Keratinocyte (primary cell): ENCODE data around the gene ST3GAL5. TPM values are rescaled to one million over a fixed set of nuclear protein-coding genes. Genes with fewer than 3 reads are reported as not detected.

Source experiments
- DNase-seq: peaks from one replicate; pipeline ENCODE4 v3.0.0-alpha.2; 2011; ENCODE audit warnings: low read depth, missing footprints, low spot score
- FAIRE-seq: peaks from 2 replicates; lab custom pipeline; 2011; peaks lifted over from hg19 to GRCh38; lab: Jason Lieb, UNC
- H2AFZ ChIP-seq: 2 replicates; pipeline ENCODE4 v1.6.0; 2012; ENCODE audit warnings: low read length, control low read depth, inconsistent platforms; ENCODE audit not compliant: control insufficient read depth
- H3K27ac ChIP-seq: 2 replicates; pipeline ENCODE4 v1.5.1; 2011; ENCODE audit warnings: low read length; ENCODE audit not compliant: control insufficient read depth, insufficient read depth
- H3K27me3 ChIP-seq: 3 replicates; pipeline ENCODE4 v1.6.0; 2011; ENCODE audit warnings: low read length; ENCODE audit not compliant: control insufficient read depth, insufficient read depth; ENCODE audit errors: extremely low read depth
- H3K36me3 ChIP-seq, 2 experiments: 2 replicates in 1 of 2; 3 replicates in 1 of 2; pipeline ENCODE4 v1.5.1; 2011; ENCODE audit warnings: low read length in 2 of 2, mild to moderate bottlenecking in 1 of 2; ENCODE audit not compliant: control insufficient read depth in 2 of 2, insufficient read depth in 2 of 2; ENCODE audit errors: extremely low read depth in 1 of 2
- H3K4me1 ChIP-seq: 3 replicates; pipeline ENCODE4 v1.5.1; 2011; ENCODE audit warnings: low read length; ENCODE audit not compliant: control insufficient read depth, insufficient read depth; ENCODE audit errors: extremely low read depth
- H3K4me2 ChIP-seq: 3 replicates; pipeline ENCODE4 v1.6.0; 2011; ENCODE audit warnings: low read depth, low read length; ENCODE audit not compliant: control insufficient read depth, insufficient read depth; ENCODE audit errors: extremely low read depth
- H3K4me3 ChIP-seq, 3 experiments: fragments of 200-600 bp in 1 of 3; sonication (generic) in 1 of 3; 2 replicates in 2 of 3; 3 replicates in 1 of 3; pipeline ENCODE4 v1.5.1; 2011 to 2016; ENCODE audit warnings: low read length in 3 of 3, mild to moderate bottlenecking in 3 of 3, control low read depth in 2 of 3, inconsistent platforms in 1 of 3, low read depth in 1 of 3, mixed read lengths in 1 of 3, mixed run types in 1 of 3, moderate library complexity in 1 of 3; ENCODE audit not compliant: control insufficient read depth in 2 of 3, insufficient read depth in 2 of 3; ENCODE audit errors: extremely low read depth in 1 of 3
- H3K79me2 ChIP-seq: 2 replicates; pipeline ENCODE4 v1.6.0; 2012; ENCODE audit warnings: low read length; ENCODE audit not compliant: control insufficient read depth, insufficient read depth
- H3K9ac ChIP-seq: 3 replicates; pipeline ENCODE4 v1.6.0; 2011; ENCODE audit warnings: low read length; ENCODE audit not compliant: control insufficient read depth, insufficient read depth; ENCODE audit errors: extremely low read depth
- H3K9me1 ChIP-seq: 3 replicates; pipeline ENCODE4 v1.6.0; 2011; ENCODE audit warnings: low read length; ENCODE audit not compliant: control insufficient read depth, insufficient read depth; ENCODE audit errors: extremely low read depth
- H3K9me3 ChIP-seq: 2 replicates; pipeline ENCODE4 v1.5.1; 2012; ENCODE audit warnings: low read depth, low read length; ENCODE audit not compliant: control insufficient read depth
- H4K20me1 ChIP-seq: 3 replicates; pipeline ENCODE4 v1.6.0; 2011; ENCODE audit warnings: low read length; ENCODE audit not compliant: control insufficient read depth, insufficient read depth; ENCODE audit errors: extremely low read depth
- CTCF ChIP-seq, 3 experiments: IDR thresholded peaks in 1 of 3; conservative IDR thresholded peaks in 1 of 3; optimal IDR thresholded peaks in 1 of 3; 2 replicates in 2 of 3; 3 replicates in 1 of 3; pipeline versions ENCODE3 to v1.5.1; 2011; ENCODE audit warnings: low read length in 3 of 3, mild to moderate bottlenecking in 3 of 3, moderate library complexity in 2 of 3, control low read depth in 1 of 3, inconsistent platforms in 1 of 3; ENCODE audit not compliant: insufficient read depth in 2 of 3; ENCODE audit errors: extremely low read depth in 1 of 3
- EZH2 ChIP-seq: IDR thresholded peaks from one replicate; pipeline ENCODE4 v1.6.1; 2012; ENCODE audit warnings: inconsistent platforms, mild to moderate bottlenecking, low read length, moderate library complexity
- dilution Hi-C: fragments of 300-500 bp; cut with MboI; formaldehyde crosslinking; loops from one replicate; pipeline ENCODE4 v1.7.0; 2020; ENCODE audit warnings: low sequenced_read_pairs; ENCODE audit not compliant: extremely low pct_ligation_motif_present
- polyA plus RNA-seq, 5 experiments: library from polyadenylated mRNA; depleted of rRNA in 3 of 5; stranded (reverse) in 3 of 5; stranded (forward) in 1 of 5; unstranded in 1 of 5; fragments of >200 nt; gene quantifications; 1 replicate in 1 of 5; 2 replicates in 3 of 5; 3 replicates in 1 of 5; pipeline versions ENCODE4 v1.2.1 to v1.2.3, GENCODE V29; 2011 to 2012; ENCODE audit warnings: missing spikeins in 2 of 5, low read depth in 1 of 5, low replicate concordance in 1 of 5

Gene ST3GAL5
- polyA plus RNA-seq, 1 donor (not counting 4 experiments of a cell fraction or from before 2014, with no cell fraction given), result 43.5 TPM

- H2AFZ ChIP-seq, result no peak overlapping the region
Observed at GRCh38 chr2:85873679-85874078, 15.1 kb downstream of the ST3GAL5 start.

GRCh38 chr2:85872536-85873161 lies 16.1 kb downstream of the ST3GAL5 start:
- FAIRE-seq (no peak), DNase-seq (no peak)
- Histone ChIP-seq H2AFZ (no peak overlapping the region), H3K79me2 (peaks cover 33% of the 10 kb centered on the region), H3K9me1 (no peaks in the 10 kb centered on the region), H3K27me3 (no peaks in the 10 kb centered on the region), H3K4me1 (no peaks in the 10 kb centered on the region), H3K9ac (no peak overlapping the region), H3K27ac (no peak overlapping the region), H3K4me3 (no peak overlapping the region), H3K4me2 (no peak overlapping the region), H3K9me3 (no peaks in the 10 kb centered on the region), H4K20me1 (peaks cover 3% of the 10 kb centered on the region), H3K36me3 (peaks cover 3 to 8% of the 10 kb centered on the region in 2 experiments)
- TF ChIP-seq CTCF (optimal IDR thresholded peaks at IDR 0.05 in 1 of 3, IDR thresholded peaks at IDR 0.05 in 1 of 3, conservative IDR thresholded peaks at IDR 0.05 in 1 of 3; ENCODE audit: extremely low read depth in 1 of 3, insufficient read depth in 2 of 3, low read length in 3 of 3) (peak in 1 of 3 experiments; percentile 3), EZH2 (no peak)
- dilution Hi-C loops, result no loop called here

More at GRCh38 chr2:85873679-85874078, 15.1 kb downstream of the ST3GAL5 start:
- dilution Hi-C loops, result no loop called here
- DNase-seq, result no peak
- no peak for FAIRE-seq
- peaks cover 36% of the 10 kb centered on the region for H3K79me2 ChIP-seq
- H3K27ac ChIP-seq, result no peak overlapping the region
- H3K27me3 ChIP-seq, result no peaks in the 10 kb centered on the region
- TF ChIP-seq CTCF (optimal IDR thresholded peaks at IDR 0.05 in 1 of 3, IDR thresholded peaks at IDR 0.05 in 1 of 3, conservative IDR thresholded peaks at IDR 0.05 in 1 of 3; ENCODE audit: extremely low read depth in 1 of 3, insufficient read depth in 2 of 3, low read length in 3 of 3), result peak; percentile 22 to 35 (median 32)
- TF ChIP-seq EZH2, result no peak
- no peaks in the 10 kb centered on the region for H3K9me1 ChIP-seq
- no peaks in the 10 kb centered on the region for H3K4me1 ChIP-seq
- no peak overlapping the region for H3K9ac ChIP-seq
- H3K36me3 ChIP-seq, result peaks cover 3 to 10% of the 10 kb centered on the region in 2 experiments
- no peaks in the 10 kb centered on the region for H3K9me3 ChIP-seq
- H3K4me2 ChIP-seq, result no peak overlapping the region
- peaks cover 3% of the 10 kb centered on the region for H4K20me1 ChIP-seq
- no peak overlapping the region for H3K4me3 ChIP-seq
